Measurements from ENCODE around the gene RMND1.

GRCh38 chr6:151498327-151498726 lies 46.4 kb upstream of the RMND1 start:
- TF ChIP-seq, protein P1, sequence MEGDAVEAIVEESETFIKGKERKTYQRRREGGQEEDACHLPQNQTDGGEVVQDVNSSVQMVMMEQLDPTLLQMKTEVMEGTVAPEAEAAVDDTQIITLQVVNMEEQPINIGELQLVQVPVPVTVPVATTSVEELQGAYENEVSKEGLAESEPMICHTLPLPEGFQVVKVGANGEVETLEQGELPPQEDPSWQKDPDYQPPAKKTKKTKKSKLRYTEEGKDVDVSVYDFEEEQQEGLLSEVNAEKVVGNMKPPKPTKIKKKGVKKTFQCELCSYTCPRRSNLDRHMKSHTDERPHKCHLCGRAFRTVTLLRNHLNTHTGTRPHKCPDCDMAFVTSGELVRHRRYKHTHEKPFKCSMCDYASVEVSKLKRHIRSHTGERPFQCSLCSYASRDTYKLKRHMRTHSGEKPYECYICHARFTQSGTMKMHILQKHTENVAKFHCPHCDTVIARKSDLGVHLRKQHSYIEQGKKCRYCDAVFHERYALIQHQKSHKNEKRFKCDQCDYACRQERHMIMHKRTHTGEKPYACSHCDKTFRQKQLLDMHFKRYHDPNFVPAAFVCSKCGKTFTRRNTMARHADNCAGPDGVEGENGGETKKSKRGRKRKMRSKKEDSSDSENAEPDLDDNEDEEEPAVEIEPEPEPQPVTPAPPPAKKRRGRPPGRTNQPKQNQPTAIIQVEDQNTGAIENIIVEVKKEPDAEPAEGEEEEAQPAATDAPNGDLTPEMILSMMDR (IDR thresholded peaks at IDR 0.05): no peak
- TF ChIP-seq POLR2A (IDR thresholded peaks at IDR 0.05): no peak

Measured in thyroid gland (tissue), 4 donors.